Fibroblast of peridontal ligament (primary cell): ENCODE measurements around the gene PDZD8.

Source experiments
- DNase-seq: peaks from one replicate; pipeline ENCODE4 v3.0.0-alpha.2; 2010; ENCODE audit errors: extremely low read depth

PDZD8 gene

GRCh38 chr10:117391436-117392205 lies 16.4 kb upstream of the PDZD8 start:
- DNase-seq = peak; percentile 34

- no peak for DNase-seq
Measured at GRCh38 chr10:117390420-117390819, 15.2 kb upstream of the PDZD8 start.

GRCh38 chr10:117386805-117387204 lies 11.6 kb upstream of the PDZD8 start:
- DNase-seq = no peak

GRCh38 chr10:117382861-117383260 lies 7.6 kb upstream of the PDZD8 start:
- no peak for DNase-seq

- peak; percentile 23 for DNase-seq
Measured at GRCh38 chr10:117374506-117375359, 507 bp downstream of the PDZD8 start.

- peak; percentile 65 for DNase-seq
Measured at GRCh38 chr10:117373823-117374505, 1.3 kb downstream of the PDZD8 start.

- peak; percentile 37 for DNase-seq
Measured at GRCh38 chr10:117370205-117370604, 5.0 kb downstream of the PDZD8 start.

GRCh38 chr10:117367718-117368117 lies 7.5 kb downstream of the PDZD8 start:
- DNase-seq = no peak

- DNase-seq = no peak
Measured at GRCh38 chr10:117366741-117367140, 8.5 kb downstream of the PDZD8 start.

- no peak for DNase-seq
Measured at GRCh38 chr10:117365612-117366011, 9.6 kb downstream of the PDZD8 start.

GRCh38 chr10:117364110-117364960 lies 10.9 kb downstream of the PDZD8 start:
- no peak for DNase-seq

- DNase-seq = peak; percentile 30
Measured at GRCh38 chr10:117363028-117363427, 12.2 kb downstream of the PDZD8 start.

GRCh38 chr10:117362313-117362712 lies 12.9 kb downstream of the PDZD8 start:
- peak; percentile 45 for DNase-seq

GRCh38 chr10:117360994-117361667 lies 14.1 kb downstream of the PDZD8 start:
- DNase-seq = no peak

GRCh38 chr10:117360016-117360415 lies 15.2 kb downstream of the PDZD8 start:
- no peak for DNase-seq

GRCh38 chr10:117355072-117355471 lies 20.2 kb downstream of the PDZD8 start:
- no peak for DNase-seq

- DNase-seq = no peak
Measured at GRCh38 chr10:117353684-117354083, 21.6 kb downstream of the PDZD8 start.

GRCh38 chr10:117352724-117353123 lies 22.5 kb downstream of the PDZD8 start:
- no peak for DNase-seq

GRCh38 chr10:117351996-117352395 lies 23.2 kb downstream of the PDZD8 start:
- DNase-seq = no peak

GRCh38 chr10:117351558-117351957 lies 23.7 kb downstream of the PDZD8 start:
- no peak for DNase-seq

- no peak for DNase-seq
Measured at GRCh38 chr10:117350909-117351308, 24.3 kb downstream of the PDZD8 start.
